Duodenal mucosa (tissue), 2 donors: Measurements from ENCODE around the gene SPHK1.
A peak's percentile ranks its signal among the peaks of the same experiment; 100 is the strongest.

Experiments used
- H3K27ac ChIP-seq: one replicate; pipeline ENCODE4 v1.7.0; 2013; ENCODE audit warnings: low read depth, low read length
- H3K27me3 ChIP-seq, 2 donors: one replicate each; pipeline ENCODE4 v1.7.0; 2013; ENCODE audit warnings: low read length in 2 of 2, control low read depth in 1 of 2; ENCODE audit not compliant: insufficient read depth in 2 of 2, control insufficient read depth in 1 of 2
- H3K36me3 ChIP-seq, 2 donors: one replicate each; pipeline ENCODE4 v1.7.0; 2013; ENCODE audit warnings: low read length in 2 of 2, control low read depth in 1 of 2; ENCODE audit not compliant: insufficient read depth in 2 of 2, control insufficient read depth in 1 of 2
- H3K4me1 ChIP-seq, 2 donors: one replicate each; pipeline ENCODE4 v1.7.0; 2013; ENCODE audit warnings: low read length in 2 of 2, control low read depth in 1 of 2; ENCODE audit not compliant: insufficient read depth in 2 of 2, control insufficient read depth in 1 of 2
- H3K4me3 ChIP-seq, 2 donors: one replicate each; pipeline ENCODE4 v1.7.0; 2013; ENCODE audit warnings: low read length in 2 of 2, low read depth in 1 of 2
- H3K9ac ChIP-seq, 2 donors: one replicate each; pipeline ENCODE4 v1.7.0; 2013; ENCODE audit warnings: low read length in 2 of 2, low read depth in 1 of 2
- H3K9me3 ChIP-seq, 2 donors: one replicate each; pipeline ENCODE4 v1.7.0; 2013; ENCODE audit warnings: low read length in 2 of 2, control low read depth in 1 of 2; ENCODE audit not compliant: control insufficient read depth in 1 of 2

SPHK1 gene

GRCh38 chr17:76371656-76372628 lies 12.5 kb upstream of the SPHK1 start:
- H3K27me3 ChIP-seq, result no peaks in the 10 kb centered on the region
- H3K4me1 ChIP-seq, result peaks cover 0 to 6% of the 10 kb centered on the region in 2 donors
- no peak overlapping the region for H3K27ac ChIP-seq
- no peak overlapping the region for H3K9ac ChIP-seq
- H3K36me3 ChIP-seq, result no peaks in the 10 kb centered on the region
- no peaks in the 10 kb centered on the region for H3K9me3 ChIP-seq
- H3K4me3 ChIP-seq, result no peak overlapping the region

- Histone ChIP-seq H3K4me1 (peaks cover 0 to 3% of the 10 kb centered on the region in 2 donors), H3K27me3 (no peaks in the 10 kb centered on the region), H3K9ac (no peak overlapping the region), H3K36me3 (no peaks in the 10 kb centered on the region), H3K9me3 (no peaks in the 10 kb centered on the region), H3K4me3 (no peak overlapping the region), H3K27ac (no peak overlapping the region)
These were observed 7.9 kb upstream of the SPHK1 start for GRCh38 chr17:76376318-76377133.

DNA sequence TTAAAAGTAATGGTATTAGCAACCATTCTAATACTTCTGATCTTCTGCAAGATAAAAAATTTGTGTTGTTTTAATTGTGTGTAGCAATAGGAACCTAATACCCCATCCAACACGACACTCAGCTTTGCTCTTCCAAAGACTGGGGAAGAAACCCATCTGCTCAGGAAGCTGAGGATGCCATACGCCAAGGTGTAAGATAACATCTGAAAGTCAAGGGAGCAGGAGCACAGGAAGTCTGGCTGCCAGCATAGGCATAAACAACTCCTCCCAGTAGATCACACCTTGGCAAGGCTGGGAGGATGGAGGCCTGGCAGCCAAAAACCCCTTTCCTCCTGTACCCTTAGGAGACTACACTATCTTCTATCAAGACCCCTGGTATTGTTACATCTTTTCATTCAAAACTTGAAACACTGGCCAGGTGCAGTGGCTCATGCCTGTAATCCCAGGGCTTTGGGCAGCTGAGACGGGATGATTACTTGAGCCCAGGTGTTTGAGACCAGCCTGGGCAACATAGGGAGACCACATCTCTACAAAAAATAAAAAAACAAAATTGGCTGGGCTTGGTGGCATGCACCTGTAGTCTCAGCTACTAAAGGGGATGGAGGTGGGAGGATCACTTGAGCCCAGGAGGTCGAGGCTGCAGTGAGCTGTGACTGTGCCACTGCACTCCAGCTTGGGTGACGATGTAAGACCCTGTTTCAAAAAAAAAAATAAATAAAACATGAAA lies 5.7 kb upstream of the SPHK1 start:
- H3K9me3 ChIP-seq, result no peaks in the 10 kb centered on the region
- H3K4me1 ChIP-seq, result peaks cover 3 to 11% of the 10 kb centered on the region in 2 donors
- H3K27ac ChIP-seq, result no peak overlapping the region
- H3K27me3 ChIP-seq, result peaks cover 0 to 6% of the 10 kb centered on the region in 2 donors
- no peak overlapping the region for H3K9ac ChIP-seq
- no peaks in the 10 kb centered on the region for H3K36me3 ChIP-seq
- H3K4me3 ChIP-seq, result no peak overlapping the region

DNA sequence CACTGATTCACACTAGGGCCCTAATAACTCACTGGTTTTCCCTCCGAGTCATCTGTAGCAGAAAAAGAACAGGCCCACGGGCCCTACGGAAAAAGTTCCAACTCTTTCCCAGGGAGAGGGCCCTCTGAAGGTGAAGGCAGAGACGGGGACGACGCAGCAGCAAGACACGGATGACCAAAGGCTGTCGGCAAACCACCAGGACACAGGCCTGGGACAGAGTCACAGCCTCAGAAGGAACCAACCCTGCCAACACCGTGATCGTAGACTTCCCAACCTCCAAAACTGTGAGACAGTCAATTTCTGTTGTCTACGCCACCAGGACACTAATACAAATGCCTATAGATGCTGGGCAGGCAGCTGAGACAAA lies 5.2 kb upstream of the SPHK1 start:
- Histone ChIP-seq H3K9me3 (no peaks in the 10 kb centered on the region), H3K4me1 (peaks cover 3 to 14% of the 10 kb centered on the region in 2 donors), H3K36me3 (no peaks in the 10 kb centered on the region), H3K4me3 (no peak overlapping the region), H3K27ac (no peak overlapping the region), H3K27me3 (peaks cover 0 to 6% of the 10 kb centered on the region in 2 donors), H3K9ac (no peak overlapping the region)

GRCh38 chr17:76379646-76380376 lies 4.6 kb upstream of the SPHK1 start:
- H3K36me3 ChIP-seq, result no peaks in the 10 kb centered on the region
- H3K9ac ChIP-seq, result no peak overlapping the region
- peaks cover 3 to 14% of the 10 kb centered on the region in 2 donors for H3K4me1 ChIP-seq
- H3K4me3 ChIP-seq, result no peak overlapping the region
- no peaks in the 10 kb centered on the region for H3K9me3 ChIP-seq
- H3K27me3 ChIP-seq, result peaks cover 0 to 6% of the 10 kb centered on the region in 2 donors
- H3K27ac ChIP-seq, result no peak overlapping the region

DNA sequence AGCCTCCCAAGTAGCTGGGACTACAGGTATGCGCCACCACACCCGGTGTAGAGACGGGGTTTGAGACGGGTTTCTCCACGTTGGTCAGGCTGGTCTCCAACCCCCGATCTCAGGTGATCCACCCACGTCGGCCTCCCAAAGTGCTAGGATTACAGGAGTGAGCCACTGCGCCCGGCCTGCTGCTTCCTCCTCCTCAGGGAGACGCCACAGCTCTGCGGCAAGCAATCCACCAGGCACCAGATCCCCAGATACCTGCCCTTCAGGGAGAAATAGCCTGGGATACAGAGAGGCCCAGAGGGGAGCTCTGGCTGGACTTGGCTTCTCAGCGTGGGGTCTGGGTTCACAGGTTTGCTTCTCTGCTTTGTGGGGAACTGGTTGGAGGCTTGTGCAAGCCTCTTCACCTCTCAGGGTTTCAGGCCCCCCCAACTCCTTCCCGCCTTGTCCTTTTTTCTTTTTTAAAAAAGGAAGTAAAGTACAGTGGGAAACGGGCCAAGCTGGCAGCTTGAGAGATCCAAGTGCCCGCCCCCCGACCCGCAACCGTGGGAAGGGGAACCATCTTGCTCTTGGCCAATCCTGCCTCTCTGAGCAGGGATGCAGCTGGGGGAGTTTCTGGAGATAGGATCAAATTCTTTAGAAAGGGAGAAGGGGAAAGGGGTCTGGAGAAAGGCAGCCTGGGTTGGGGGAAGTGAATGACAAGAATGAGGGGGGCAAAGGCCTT lies 2.6 kb upstream of the SPHK1 start:
- no peaks in the 10 kb centered on the region for H3K36me3 ChIP-seq
- H3K27me3 ChIP-seq, result peaks cover 0 to 6% of the 10 kb centered on the region in 2 donors
- H3K27ac ChIP-seq, result no peak overlapping the region
- H3K4me1 ChIP-seq, result peaks cover 3 to 28% of the 10 kb centered on the region in 2 donors
- no peak overlapping the region for H3K9ac ChIP-seq
- no peak overlapping the region for H3K4me3 ChIP-seq
- no peaks in the 10 kb centered on the region for H3K9me3 ChIP-seq

GRCh38 chr17:76382351-76382802 lies 2.0 kb upstream of the SPHK1 start:
- Histone ChIP-seq H3K4me3 (peak overlapping the region; percentile 69 to 74), H3K9ac (peak overlapping the region in 1 of 2 donors; percentile 1), H3K27ac (no peak overlapping the region), H3K4me1 (peaks cover 3 to 33% of the 10 kb centered on the region in 2 donors), H3K27me3 (peaks cover 0 to 6% of the 10 kb centered on the region in 2 donors), H3K9me3 (no peaks in the 10 kb centered on the region), H3K36me3 (no peaks in the 10 kb centered on the region)

DNA sequence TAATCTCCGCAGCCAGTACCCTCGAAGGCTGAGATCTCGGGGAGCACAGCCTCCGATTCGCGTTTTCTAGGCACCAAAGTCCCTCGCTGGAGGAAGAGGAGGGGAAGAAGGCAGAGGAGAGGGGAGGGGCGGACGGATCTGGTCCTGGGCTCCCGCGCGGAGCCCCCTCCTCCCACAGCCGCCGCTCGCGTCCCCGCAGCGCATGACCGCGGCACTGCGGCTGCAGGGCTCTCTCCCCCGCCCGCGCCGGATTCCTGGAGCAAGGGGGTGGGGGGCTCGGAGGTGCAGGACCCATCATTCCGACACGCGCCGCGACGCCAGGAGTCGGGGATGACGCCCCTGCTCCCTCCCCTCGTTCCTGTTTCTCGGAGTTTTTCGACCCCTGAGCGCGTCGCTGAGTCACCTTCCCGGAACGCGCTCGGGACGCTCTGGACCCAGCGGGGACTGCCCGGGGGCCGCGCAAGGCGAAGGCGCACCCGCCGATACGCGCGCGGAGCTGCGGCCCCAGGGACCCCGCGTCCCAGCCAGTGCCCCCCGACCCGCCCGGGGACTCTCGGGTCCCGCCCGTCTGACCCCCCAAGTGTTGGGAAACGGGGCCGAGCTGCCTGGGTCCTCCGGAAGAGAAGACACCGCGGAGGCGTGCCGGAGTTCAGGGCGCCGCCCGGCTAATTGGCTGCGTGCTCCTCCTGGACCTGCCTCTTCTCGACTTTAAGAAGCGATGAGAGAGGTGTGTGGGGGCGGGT lies 1.4 kb upstream of the SPHK1 start:
- Histone ChIP-seq H3K27ac (peak overlapping the region; percentile 10), H3K9ac (peak overlapping the region in 1 of 2 donors; percentile 1), H3K9me3 (no peaks in the 10 kb centered on the region), H3K4me3 (peak overlapping the region; percentile 69 to 74), H3K36me3 (no peaks in the 10 kb centered on the region), H3K4me1 (peaks cover 3 to 33% of the 10 kb centered on the region in 2 donors), H3K27me3 (peaks cover 0 to 6% of the 10 kb centered on the region in 2 donors)
